ENCODE measurements around the gene STXBP6.

The STXBP6 gene

DNA sequence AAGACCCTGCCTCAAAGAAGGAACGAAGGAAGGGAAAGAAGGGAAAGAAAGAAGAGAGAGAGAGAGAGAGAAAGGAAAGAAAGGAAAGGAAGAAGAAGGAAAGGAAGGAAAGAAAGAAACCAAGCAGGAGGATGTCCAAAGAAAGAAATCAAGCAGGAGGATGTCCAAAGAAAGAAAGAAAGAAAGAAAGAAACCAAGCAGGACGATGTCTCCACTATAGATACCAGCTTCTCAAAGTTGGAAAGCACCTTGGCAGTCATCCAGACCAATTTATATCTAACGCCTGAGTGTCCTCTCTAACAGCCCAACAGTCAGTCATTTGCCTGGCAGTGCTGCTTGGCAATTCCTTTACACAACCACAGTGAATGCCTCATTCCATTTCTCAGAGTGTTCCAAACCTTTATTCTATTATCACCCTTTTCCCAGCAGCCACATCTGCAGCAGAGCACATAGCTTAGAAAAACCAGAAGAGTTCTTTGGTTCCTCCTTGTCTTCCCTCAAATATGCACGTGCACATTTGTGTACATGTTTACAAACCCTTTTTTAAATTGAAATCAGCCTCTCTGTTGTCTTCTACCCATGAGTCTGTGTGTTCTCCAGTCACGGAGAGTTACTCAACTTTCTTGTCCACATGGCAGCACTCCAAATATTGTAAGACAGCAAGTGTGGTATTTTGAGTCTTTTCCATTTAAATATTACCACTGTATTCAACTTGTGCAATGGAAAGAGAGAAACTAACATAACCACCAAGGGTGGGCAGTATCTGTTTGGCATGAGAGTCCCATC, 138.4 kb downstream of the STXBP6 start:
- DNase-seq = peak; percentile 25 to 30

DNA sequence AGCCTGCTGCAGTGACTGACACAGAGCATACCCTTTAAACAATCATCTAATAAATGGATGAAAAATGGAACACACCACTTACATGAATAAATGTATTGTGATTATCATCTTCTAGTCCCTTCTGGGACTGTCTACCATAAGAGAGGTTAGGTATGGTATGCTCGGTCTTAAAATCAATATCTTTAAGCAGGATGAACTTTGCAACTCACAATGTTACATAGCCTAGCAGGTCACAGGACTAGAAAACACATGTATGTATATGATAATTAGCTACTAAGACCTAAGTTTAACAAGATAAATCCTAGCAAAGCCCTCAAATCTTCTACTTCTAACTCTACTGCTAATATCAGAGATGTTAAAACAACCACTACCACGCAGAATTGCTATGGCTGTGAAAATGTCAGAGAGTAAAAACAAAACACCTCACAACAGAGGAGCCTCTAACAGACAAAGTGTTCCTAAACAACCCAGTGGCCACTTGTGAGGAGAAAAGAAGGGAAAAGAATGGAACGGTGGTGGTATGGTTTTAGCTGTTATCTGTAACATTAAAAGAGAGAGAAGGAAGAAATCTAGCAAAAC, 139.4 kb downstream of the STXBP6 start:
- DNase-seq = no peak

DNA sequence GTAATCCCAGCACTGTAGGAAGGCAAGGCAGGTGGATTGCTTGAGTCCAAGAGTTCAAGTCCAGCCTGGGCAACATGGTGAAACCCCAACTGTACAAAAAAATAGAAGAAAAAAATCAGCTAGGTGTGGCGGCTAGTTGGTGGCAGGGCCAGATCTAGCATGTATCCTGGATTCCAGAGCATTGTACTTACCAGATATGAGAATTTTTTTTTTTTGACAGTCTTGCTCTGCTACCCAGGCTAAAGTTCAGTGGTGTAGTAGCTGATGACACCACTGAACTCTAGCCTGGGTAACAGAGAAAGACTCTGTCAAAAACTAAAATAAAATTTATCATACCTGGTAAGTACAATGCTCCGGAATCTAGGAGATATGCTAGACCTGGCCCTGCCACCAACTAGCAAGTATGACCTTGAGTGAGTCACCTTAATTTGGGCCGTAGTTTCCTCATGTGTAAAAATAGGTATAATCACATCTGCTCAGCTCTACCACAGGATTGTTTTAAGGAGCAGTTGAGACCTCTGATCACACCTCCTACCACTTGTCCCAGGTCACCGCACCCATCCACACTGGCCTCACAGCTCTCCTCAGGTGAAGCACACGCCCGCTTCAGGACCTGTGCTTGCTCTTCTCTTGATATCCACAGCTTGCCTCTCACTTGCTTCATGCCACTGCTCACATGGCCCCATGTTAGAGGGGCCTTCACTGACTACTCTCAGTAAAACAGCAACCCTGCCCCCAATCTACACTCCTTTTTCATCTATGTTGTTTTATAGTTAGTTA, 140.2 kb downstream of the STXBP6 start:
- no peak for DNase-seq

DNA sequence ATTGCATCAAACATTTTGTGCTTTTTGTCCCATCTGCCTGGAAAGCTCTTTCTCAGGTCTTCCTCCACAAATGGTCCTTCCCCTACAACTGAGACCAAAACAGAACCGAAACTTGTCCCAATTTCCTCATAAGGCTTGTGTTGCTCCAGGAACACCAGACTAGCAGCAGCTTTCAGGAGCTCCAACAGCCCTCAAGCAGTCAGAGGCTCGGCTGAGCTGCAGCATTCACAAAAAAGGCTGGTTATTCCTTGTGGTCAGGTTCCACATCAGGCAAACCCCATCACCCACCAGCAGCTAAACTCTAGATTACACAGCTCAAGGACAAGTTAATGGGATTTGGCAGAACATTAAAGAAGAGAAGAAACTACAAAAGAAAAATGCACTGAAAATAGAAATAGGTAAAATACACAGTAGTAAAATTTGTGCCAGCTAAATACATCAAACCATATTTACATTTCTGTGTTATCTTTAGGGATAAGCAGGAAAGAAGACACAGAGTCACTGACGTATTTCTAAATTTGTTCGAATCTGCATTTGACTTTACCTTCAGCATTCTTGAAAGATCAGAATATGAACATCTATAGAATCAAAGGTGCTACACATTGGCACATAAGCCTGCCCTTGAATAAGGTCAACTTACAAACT, 141.2 kb downstream of the STXBP6 start:
- DNase-seq = peak; percentile 62 to 66

DNA sequence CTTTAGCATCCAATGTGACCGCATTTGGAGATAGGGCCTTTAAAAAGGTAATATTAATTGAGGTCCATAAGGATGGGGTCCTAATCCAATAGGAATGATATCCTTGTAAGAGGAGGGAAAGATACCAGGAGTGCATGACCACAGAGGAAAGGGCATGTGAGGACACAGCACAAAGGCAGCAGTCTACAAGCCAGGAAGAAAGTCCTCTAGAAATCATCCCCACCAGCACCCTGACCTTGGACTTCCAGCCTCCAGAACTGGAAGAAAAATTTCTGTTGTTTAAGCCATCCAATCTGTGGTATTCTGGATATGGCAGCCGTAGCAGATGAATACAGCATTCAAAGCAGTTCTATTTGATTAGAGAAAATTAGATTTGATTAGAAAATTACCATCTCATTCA, 145.4 kb downstream of the STXBP6 start:
- DNase-seq = no peak

DNA sequence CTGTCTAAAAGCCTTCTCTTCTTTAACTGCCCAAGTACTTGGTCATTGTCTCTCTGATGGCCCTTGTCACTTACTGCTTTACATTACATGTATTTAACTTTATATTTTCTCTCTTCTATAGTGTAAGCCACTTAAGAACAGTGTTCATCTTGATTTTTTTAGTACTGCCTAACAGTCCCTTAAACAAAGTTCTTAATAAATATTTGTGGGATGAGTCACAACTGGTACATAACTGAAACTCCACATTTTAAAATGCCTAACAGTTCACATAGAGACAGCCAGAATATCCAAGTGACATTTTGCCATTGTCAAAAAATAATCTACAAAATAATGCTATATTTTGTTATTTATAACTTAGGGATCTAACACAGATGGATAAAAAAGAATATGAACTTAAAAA, 146.6 kb downstream of the STXBP6 start:
- no peak for DNase-seq

DNA sequence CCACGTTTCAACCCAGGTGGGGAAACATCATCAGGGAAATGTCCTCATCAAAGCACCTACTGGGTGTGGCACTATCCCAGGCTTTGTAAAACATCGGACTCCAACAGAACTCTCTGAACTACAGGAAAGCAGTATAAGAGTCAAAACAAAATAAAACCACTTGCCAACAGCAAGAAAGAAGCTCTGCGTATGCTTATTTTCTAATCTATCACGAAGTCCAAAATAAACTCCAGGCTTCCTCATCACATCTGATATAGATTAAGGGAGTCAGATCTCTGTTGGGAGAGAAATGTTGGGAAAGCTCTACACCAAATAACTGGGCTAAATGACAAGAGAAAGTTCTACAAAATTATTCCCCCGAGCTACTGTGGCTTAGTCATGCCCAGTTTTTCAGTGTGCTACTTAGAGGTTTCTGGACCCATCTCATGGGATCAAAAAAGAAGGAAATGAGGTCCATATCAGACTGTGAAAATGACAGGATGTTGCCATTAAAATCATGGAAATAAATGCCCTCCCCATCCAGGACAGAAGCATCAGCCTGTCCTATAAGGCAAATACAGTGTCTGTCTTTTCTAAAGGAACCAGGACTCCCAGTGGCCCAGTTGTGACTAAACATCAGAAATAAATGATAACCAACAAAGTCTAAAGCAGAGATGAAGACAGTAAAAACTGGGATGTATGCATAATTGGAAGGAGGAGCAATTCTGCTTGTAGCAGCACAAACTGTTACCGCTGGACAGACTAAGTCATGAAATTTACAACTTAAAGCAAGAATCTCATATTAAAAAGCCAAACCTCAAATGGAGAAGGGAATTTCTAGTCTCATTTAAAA, 149.5 kb downstream of the STXBP6 start:
- DNase-seq = no peak

DNA sequence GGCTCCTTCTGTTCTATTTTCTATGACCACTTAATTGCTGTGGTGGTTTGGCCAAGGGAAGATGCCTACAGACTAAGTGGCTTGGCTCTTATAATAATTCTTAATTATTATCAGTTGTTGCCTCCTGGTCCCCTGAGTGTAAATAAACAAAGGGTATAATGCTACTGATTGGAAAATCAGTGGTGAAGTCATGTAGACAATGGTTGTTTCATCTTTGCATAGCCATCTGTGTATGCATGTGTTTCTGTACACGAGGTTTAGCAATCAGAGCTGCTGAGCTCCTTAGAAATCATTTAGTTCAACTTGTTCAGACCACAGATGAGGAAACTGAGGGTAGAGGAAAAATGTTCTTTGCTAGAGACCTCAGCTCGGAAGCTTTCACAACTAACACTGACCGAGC, 152.2 kb downstream of the STXBP6 start:
- DNase-seq = no peak

DNA sequence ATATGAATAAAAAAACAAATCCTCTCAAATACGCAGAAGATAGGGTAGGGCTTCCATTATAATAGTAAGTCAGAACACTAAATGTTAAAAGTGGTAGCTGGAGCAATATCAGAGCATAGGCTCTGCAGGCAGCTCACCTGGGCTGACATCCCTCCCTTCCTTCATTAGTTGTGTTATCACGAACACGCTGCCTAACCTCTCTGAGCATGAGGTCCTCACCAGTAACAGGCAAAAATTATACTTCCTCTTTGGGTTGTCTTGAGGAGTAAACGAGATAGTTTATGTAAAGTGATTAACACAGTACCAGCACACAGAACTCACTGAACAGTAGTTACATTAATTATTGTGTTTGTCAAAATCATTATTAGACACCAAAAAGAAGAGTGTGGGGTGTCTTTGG, 154.3 kb downstream of the STXBP6 start:
- no peak for DNase-seq

DNA sequence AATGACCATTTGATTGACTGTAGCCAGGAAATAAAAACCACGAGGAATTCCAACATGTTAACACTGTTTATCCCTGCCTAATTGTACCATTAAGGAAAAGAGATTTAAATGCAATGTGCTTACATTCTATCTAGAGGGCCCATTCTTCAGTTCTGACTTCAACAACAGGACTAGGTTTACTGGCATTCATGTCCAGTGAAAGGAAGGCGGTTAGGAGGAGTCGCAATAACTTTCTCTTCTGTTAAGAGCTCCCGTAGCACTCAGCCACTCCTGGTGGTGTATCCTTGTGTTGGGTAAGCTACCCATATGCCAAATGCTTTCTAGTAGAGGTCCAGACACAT, 154.7 kb downstream of the STXBP6 start:
- no peak for DNase-seq

DNA sequence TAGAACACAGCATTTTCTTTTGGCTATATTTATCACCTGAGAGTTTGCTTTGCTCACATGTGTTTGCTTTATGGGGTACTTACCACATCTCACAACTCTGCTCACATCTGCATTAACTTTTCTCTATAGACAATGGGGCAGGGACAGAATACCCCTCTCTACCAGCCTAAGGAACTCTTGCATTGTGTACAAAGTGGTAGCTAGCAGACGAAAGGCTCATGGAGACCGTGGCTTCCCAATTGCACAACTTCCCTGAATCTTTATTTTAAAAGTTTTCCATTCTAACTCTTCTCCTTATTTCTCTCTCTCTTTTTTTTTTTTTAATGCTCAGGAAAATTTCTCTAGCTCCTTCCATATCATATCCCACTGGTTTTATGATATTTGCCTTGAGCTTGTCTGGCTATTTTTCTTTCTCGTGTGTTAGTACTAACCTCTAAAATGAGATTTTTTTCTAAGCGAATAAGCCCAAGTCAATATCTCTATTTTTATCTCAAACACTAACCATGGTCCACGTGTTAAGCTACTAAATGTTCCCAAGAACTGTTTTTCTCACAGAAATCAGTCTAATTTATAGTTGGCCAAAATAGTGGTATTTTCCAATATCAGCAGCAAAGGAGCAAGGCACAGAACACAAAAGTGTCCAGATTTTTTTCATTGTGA, 155.2 kb downstream of the STXBP6 start:
- DNase-seq = no peak

DNA sequence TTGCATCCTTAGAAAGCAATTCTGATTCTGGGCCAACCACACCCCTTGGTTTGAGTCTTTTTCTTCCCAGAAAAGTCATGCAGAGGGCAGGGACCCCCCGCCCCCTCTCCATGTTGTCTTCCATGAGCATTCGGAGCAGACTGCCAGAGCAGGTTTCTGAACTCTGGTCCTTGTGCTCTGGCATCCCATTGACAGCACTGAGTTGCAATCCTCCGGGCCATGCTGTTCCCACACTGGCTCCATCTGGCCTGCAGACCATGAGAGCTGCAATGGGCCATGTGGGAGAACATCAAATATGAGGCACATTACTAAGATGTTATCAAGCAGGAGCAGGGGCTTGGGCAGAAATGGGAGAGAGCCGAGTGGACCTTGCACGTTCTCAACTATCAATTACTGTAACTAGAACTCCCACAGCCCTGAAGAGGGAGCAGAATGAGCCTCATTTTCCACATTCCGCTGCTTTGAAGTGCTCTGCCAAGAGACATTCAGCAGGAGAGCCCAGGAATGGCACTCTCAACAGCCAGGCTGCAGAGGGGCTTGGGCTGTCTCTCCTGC, 157.4 kb downstream of the STXBP6 start:
- DNase-seq = no peak

DNA sequence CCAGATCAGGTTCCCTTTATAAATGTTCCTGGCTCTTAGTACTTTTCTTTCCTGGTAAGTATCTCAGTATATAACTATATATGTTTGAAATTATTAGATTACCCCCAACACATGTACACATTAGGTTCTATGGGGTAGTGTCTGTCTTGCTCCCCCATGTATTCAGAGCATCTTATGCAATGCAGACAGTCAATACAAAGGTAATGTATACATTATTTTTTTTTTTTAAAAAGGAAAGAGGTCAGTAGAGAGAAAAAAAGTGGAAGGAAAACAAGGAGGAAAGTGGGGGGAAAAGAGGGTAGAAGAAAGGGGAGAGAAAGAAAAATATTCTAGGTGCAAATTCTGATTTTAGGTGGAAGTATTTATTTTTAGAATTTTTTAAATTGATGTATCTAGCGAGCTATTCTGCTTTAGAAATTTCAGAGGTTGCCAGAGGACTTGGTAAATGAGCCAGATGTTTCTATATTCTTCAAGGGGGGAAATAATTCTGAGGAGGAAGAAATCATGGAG, 157.9 kb downstream of the STXBP6 start:
- no peak for DNase-seq

DNA sequence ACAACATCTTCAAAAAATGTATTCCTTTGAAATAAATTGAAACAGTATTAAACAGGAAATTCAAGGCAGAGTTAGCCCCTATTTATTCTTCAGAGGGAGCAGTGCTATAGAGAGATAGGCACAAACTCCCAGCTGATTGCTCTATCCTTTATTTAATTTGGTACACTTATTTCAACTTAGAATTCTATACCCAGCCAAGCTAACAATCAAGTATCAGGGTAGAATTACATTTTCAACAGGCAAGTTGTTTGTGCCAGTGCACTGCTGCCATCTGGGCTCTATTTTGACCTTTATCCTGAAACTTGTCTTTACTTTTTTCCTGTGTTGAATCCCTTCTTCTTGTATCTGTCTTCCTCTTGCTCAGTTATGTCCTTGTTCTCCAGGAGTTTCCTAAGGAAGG, 159.2 kb downstream of the STXBP6 start:
- no peak for DNase-seq

DNA sequence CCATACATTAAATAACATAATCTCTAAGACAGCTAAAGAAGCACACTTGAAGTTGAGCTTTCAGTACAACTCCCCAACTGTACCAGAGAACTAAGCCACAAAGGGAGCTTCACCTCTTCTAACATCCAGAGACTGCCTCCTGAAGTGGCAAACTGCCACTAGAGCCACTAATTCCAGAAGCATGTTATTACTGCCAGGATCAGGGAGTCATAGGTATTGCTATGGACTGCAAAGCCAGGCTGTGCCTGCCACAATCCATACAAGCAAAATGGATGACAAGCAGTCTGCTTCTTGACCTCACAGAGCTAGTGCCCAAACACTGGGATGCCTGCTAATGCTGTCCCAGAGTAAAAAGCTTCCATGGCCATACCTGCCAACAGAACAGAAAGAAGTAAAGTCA, 160.1 kb downstream of the STXBP6 start:
- no peak for DNase-seq

DNA sequence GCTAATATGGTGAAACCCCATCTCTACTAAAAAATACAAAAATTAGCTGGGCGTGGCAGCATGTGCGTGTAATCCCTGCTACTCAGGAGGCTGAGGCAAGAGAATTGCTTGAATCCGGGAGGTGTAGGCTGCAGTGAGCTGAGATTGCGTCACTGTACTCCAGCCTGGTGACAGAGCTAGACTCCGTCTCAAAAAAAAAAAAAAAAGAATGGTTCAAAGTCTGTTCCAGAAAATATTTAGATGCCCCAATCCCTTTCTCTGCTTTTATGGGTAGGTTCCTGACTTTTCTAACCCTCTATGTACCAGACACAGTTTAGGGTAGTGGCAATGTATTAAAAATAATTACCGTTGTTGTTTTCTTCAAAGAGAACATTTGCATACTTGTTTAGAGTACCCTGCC, 161.4 kb downstream of the STXBP6 start:
- peak; percentile 14 to 23 for DNase-seq

DNA sequence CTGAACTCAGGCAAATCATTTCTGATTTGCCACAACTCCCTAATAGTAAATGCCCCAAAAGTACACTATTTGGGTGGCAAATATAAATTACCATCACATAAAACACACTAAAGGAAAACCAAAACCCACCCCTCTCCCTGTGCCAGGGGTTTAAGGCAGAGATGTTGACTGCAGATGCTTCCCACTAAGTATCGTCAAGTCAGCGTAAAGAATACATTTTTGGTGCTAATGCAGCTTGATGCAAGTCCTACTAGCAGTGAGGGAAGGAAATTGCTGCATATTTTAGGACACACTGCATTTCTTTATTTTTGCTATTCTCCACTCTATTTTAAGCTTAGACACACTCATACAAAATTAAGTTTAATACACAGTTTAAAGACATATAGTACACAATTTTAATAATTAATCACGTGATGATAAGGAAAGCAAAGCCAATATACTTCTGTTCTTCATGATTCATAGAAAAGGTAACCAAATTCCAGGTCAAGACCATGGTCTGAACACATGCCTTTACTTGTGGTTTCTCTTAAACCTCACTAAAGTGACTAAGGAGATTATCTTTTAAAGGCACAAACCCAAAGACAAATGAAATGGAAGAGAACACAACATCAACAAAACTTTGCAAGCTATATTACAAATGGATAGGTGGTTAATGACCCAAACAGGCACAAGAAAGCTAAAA, 162.2 kb downstream of the STXBP6 start:
- no peak for DNase-seq

DNA sequence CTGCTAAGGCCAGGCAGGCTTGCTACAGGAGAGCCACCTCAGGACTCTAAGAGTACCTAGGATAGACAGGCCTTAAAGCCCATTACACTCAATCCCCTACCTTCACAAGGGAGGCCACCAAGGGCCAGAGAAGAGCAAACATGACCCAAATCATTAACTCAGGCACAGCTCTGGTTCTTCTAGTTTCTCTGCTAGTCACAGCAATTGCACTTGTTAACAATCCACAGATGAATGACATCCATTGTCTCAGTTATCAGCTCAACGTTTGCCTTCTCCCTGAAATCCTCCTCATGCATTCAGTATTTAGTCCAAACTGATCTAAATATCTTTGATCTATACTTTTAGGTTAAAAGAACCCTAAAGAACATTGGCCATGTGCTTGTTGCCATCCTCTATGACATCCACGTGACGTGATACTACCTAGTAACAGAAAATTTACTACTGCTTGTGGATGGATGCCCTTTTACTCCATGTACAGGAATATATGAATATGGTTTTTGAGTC, 164.5 kb downstream of the STXBP6 start:
- no peak for DNase-seq

DNA sequence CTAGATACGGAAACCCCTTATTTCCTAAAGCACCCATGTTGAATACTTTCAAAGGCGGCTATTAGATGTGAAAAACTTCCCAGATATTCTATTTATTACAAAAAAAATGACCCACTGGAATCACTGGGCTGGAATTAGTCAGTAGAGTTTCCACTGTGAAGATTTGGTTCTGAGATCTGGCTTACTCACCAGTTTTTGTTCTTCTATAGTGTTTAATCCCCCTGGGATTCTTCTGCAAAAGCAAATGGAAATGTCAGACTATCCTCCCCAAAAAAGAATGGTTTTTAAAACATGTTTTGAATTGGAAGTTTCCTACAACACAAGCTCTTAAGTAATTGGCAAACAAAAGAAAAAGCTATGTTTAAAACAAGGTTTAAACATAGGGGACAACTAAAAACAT, 166.4 kb downstream of the STXBP6 start:
- no peak for DNase-seq

DNA sequence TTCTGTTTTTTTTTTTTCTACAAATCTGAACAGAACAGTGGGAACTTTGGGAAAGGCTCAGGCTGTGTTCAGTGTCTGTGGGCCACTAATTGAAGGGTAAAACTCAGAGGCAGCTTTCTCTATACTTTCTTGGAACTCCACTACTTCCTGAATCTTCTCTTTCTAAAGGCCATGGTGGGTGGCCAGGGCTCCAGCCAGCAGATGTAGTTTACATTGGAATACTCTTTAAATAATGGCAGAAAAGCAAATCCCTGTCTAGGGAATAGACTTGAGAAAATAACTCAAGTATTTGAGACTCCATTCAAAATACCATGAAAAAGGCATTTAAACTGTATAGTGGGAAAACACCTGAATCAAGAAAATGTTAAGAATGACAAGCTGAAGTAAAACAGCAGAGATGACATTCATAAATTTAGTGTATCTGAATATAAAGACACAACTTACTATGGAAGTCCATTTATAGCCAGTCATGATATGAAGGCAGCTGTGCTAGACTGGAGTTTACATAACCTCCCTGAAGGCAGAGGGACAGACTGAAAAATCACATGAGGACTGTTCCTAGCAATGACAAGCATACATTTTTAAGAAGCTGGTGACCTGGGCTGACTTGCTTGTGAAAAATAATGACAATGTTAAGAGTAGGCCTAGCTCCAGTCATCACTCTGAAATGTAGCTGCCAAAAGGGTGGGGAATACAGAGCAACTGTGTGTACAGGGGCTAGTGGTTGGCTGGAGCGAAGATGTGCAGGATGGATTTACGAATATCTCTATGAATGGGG, 168.6 kb downstream of the STXBP6 start:
- no peak for DNase-seq

All from inflammatory macrophage treated with lipopolysaccharide for 1 hour (primary cell).